ENCODE measurements around the gene CFAP58.

CFAP58 gene

GRCh38 chr10:104351061-104351702, 2.5 kb upstream of the CFAP58 start:
- TF ChIP-seq CTCF (conservative IDR thresholded peaks at IDR 0.05; ENCODE audit: low read length) = no peak
- peak; percentile 89 for DNase-seq (ENCODE audit: low read depth)
- no peak overlapping the region for H3K4me3 ChIP-seq (ENCODE audit: low read length)

- no peak for TF ChIP-seq CTCF (conservative IDR thresholded peaks at IDR 0.05; ENCODE audit: low read length)
- no peak for DNase-seq (ENCODE audit: low read depth)
- H3K4me3 ChIP-seq (ENCODE audit: low read length) = no peak overlapping the region
Observed at GRCh38 chr10:104351919-104352318, 1.7 kb upstream of the CFAP58 start.

- TF ChIP-seq CTCF (conservative IDR thresholded peaks at IDR 0.05; ENCODE audit: low read length) = no peak
- H3K4me3 ChIP-seq (ENCODE audit: low read length) = no peak overlapping the region
- no peak for DNase-seq (ENCODE audit: low read depth)
Observed at GRCh38 chr10:104359811-104360210, 6.2 kb downstream of the CFAP58 start.

- no peak overlapping the region for H3K4me3 ChIP-seq (ENCODE audit: low read length)
- TF ChIP-seq CTCF (conservative IDR thresholded peaks at IDR 0.05; ENCODE audit: low read length) = no peak
- no peak for DNase-seq (ENCODE audit: low read depth)
Observed at GRCh38 chr10:104367904-104368303, 14.3 kb downstream of the CFAP58 start.

GRCh38 chr10:104368381-104368780, 14.7 kb downstream of the CFAP58 start:
- TF ChIP-seq CTCF (conservative IDR thresholded peaks at IDR 0.05; ENCODE audit: low read length) = no peak

GRCh38 chr10:104371753-104372152, 18.1 kb downstream of the CFAP58 start:
- DNase-seq (ENCODE audit: low read depth) = no peak
- no peak overlapping the region for H3K4me3 ChIP-seq (ENCODE audit: low read length)
- no peak for TF ChIP-seq CTCF (conservative IDR thresholded peaks at IDR 0.05; ENCODE audit: low read length)

More at GRCh38 chr10:104368381-104368780, 14.7 kb downstream of the CFAP58 start:
- no peak overlapping the region for H3K4me3 ChIP-seq (ENCODE audit: low read length)
- no peak for DNase-seq (ENCODE audit: low read depth)

GRCh38 chr10:104374591-104374990, 21.0 kb downstream of the CFAP58 start:
- no peak overlapping the region for H3K4me3 ChIP-seq (ENCODE audit: low read length)
- TF ChIP-seq CTCF (conservative IDR thresholded peaks at IDR 0.05; ENCODE audit: low read length) = no peak
- no peak for DNase-seq (ENCODE audit: low read depth)
